Activated naive CD8-positive, alpha-beta T cell (primary cell): ENCODE results near the gene ABCD1.
"Not testable (repeated sequence)": the region's sequence is repeated elsewhere in the genome, so short reads cannot be mapped to it uniquely, and the experiment has no call there.

ENCODE experiments used
- H3K27ac Mint-ChIP-seq: one replicate; pipeline ENCODE4 v1.8.0; 2021; ENCODE audit warnings: mixed read lengths
- H3K27me3 Mint-ChIP-seq: one replicate; pipeline ENCODE4 v1.8.0; 2021; ENCODE audit warnings: mixed read lengths
- H3K36me3 Mint-ChIP-seq: one replicate; pipeline ENCODE4 v1.8.0; 2021; ENCODE audit warnings: mixed read lengths
- H3K4me1 Mint-ChIP-seq: one replicate; pipeline ENCODE4 v1.8.0; 2021; ENCODE audit warnings: low read depth, mixed read lengths
- H3K4me3 Mint-ChIP-seq: one replicate; pipeline ENCODE4 v1.8.0; 2021; ENCODE audit warnings: mild to moderate bottlenecking, mixed read lengths
- H3K9me3 Mint-ChIP-seq: one replicate; pipeline ENCODE4 v1.8.0; 2021; ENCODE audit warnings: low read depth, mixed read lengths

Gene ABCD1

DNA sequence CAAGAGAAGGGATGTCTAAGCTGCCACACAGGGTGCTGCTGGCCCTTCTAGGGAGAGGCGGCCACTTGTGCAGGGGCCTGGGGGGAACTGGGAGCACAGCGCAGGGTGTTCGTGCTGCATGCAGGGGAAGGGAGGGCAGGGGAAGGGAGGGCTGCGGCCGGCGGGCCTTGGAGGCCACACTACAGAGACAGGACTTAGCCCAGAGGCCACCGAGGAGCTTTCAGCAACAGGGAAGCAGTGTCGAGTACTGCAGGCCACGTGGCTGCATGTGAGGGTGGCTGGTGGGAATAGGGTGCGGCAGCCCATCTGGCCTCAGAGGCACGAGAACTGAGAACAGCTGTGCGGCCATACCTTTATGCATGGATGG lies 20.4 kb downstream of the ABCD1 start:
- peaks cover 13% of the 10 kb centered on the region for H3K4me1 Mint-ChIP-seq
- not testable (repeated sequence) for H3K27me3 Mint-ChIP-seq, H3K4me3 Mint-ChIP-seq, H3K9me3 Mint-ChIP-seq, H3K36me3 Mint-ChIP-seq, H3K27ac Mint-ChIP-seq

DNA sequence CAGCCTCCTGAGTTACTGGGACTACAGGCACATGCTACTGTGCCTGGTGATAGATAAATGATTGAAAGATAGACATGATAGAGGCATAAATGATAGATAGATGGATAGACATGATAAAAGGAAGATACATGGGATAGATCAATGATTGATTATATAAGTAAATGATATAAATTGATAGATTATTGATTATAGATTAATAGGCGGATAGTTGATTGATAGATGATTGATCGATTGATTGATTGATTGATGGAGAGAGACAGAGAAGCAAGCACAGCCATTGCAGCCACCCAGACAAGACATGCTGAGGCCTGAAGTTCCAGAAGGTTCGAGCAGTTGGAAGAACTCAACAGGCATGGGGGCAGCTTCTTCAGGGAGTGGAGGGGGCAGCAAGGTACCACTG lies 21.7 kb downstream of the ABCD1 start:
- H3K36me3 Mint-ChIP-seq: no peaks in the 10 kb centered on the region
- no peak overlapping the region for H3K4me3 Mint-ChIP-seq
- peaks cover 3% of the 10 kb centered on the region for H3K27me3 Mint-ChIP-seq
- peaks cover 5% of the 10 kb centered on the region for H3K4me1 Mint-ChIP-seq
- no peak overlapping the region for H3K27ac Mint-ChIP-seq
- no peaks in the 10 kb centered on the region for H3K9me3 Mint-ChIP-seq

DNA sequence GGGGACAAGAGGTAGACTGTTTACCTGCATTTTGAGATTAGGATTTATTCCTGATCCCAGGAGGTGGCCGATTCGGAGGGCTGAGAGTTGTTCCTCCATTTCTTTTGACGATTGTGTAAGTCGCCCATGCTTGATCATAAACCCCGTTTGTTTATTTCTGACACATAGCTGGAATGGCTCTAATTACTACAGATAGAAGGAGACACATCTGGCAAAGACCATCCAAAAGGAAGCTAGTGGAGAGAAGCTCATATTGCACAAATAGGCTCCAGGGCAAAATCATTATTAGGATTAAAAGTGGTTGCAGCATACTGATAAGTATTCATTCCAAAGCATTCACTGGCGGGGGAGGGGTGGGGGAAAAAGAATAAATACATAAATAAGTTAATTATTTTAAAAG lies 22.3 kb downstream of the ABCD1 start:
- not testable (repeated sequence) for H3K4me3 Mint-ChIP-seq, H3K36me3 Mint-ChIP-seq, H3K9me3 Mint-ChIP-seq, H3K27ac Mint-ChIP-seq, H3K4me1 Mint-ChIP-seq, H3K27me3 Mint-ChIP-seq

DNA sequence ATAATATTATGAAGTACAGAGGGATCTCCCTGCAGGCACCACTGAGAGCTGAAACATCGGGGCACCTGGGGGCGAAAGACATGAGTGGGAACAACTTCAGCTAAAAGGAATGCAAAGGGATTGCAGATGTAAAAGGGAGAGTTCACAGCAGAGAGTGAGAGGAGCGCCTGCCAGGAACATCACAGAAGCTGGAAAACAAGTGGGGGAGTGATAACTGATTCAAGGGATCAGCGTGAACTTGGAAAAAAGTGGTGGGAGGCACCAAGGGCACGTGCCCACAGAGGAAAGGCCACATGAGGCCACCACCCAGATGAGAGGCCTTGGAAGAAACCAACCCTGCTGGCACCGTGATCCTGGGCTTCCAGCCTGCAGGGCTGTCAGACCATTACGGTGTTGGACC lies 24.4 kb downstream of the ABCD1 start:
- H3K36me3 Mint-ChIP-seq, H3K4me1 Mint-ChIP-seq, H3K4me3 Mint-ChIP-seq, H3K9me3 Mint-ChIP-seq, H3K27ac Mint-ChIP-seq, H3K27me3 Mint-ChIP-seq: not testable (repeated sequence)

DNA sequence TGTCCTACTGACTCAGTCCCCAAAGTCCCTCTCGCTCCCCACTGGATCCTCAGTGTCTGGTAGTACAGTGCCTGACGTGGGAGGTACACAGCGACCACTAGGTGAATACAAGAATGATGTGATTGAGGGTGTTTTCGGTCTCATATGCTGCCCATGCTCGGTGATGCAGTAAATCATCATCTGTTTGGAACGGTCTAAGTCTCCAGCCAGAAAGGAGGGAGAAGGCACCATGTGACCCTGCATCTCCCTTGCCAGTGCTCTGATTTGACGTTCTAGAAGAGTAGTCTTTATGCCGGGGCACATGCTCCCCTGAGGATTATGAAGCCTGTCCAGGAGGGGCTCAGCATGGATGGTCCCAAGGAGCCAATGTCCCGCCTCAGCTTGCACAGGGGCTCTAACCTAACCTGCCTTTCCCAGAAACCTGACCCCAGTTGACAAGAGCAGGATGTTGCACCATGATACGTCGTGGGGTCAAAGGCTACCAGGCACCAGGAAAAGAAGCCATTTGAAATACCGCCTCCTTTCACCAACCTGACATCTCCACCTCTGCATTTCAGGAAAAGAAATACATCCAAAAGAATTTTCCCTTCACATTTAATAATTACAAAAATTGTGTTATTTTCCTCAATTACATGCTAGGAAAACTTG lies 25.6 kb downstream of the ABCD1 start:
- Mint-ChIP-seq H3K9me3 (no peaks in the 10 kb centered on the region), H3K4me3 (no peak overlapping the region), H3K27ac (no peak overlapping the region), H3K4me1 (no peaks in the 10 kb centered on the region), H3K36me3 (no peaks in the 10 kb centered on the region), H3K27me3 (peaks cover 3% of the 10 kb centered on the region)

DNA sequence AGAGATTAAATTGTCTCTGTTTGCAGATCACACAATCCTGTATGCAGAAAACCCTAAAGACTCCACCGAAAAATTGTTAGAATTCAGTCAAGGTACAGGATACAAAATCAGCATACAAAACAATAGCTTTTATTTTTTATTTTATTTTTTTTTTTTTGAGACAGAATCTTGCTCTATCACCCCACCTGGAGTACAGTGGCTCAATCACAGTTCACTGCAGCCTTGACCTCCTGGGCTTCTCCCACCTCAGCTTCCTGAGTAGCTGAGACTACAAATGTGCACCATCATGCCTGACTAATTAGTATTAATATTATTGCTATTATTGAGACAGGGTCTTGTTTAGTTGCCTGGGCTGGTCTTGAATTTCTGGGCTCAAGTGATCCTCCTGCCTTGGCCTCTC lies 30.5 kb downstream of the ABCD1 start:
- Mint-ChIP-seq H3K27ac (no peak overlapping the region), H3K4me3 (no peak overlapping the region), H3K4me1 (no peaks in the 10 kb centered on the region), H3K9me3 (no peaks in the 10 kb centered on the region), H3K36me3 (no peaks in the 10 kb centered on the region), H3K27me3 (no peaks in the 10 kb centered on the region)

DNA sequence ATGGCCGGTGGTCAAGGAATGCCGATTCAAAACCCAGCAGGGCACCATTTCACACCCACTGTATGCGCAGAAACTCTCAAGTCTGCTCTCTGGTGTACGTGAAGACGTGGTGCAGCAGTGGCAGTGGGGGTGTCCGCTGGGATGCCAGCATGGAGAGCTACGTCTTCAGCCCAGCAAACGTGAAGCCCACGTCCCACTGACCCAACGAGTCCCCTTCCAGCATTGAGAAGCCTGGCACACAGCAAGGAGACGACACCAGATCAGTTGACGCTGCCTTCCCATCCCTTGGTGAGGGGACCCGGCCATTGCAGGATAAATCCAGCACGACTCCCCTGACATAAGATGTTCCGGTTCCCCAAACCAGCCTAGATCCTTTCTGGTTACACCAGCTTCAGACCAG lies 37.2 kb downstream of the ABCD1 start:
- no peak overlapping the region for H3K27ac Mint-ChIP-seq
- H3K36me3 Mint-ChIP-seq: no peaks in the 10 kb centered on the region
- no peak overlapping the region for H3K4me3 Mint-ChIP-seq
- no peaks in the 10 kb centered on the region for H3K9me3 Mint-ChIP-seq
- H3K4me1 Mint-ChIP-seq: peaks cover 10% of the 10 kb centered on the region
- no peaks in the 10 kb centered on the region for H3K27me3 Mint-ChIP-seq

DNA sequence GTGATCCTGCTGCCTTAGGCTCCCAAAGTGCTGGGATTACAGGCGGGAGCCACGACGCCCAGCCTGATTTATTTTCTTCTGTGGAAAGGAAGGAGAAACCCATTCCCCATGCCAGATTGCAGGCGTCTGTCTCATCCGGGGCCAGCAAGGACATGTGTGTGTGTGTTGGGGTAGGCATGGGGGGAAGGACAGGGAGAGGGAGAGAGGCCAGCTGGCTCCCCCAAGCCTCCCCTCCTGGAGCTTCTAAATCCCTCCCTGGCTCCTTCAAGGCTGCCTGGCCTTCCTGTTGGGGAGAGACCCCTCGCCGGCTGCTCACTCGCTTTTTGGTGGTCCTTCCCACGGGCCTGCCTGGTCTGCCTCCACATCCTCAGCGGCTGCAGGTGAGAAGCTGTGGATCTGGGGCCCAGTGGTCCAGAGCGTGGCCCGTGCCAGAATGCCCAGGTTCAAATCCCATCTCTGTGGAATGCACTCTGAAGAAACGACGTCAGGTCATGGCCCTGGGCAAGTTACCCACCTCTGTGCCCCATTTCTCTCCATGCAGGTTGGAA lies 38.0 kb downstream of the ABCD1 start:
- Mint-ChIP-seq H3K36me3 (no peaks in the 10 kb centered on the region), H3K4me1 (peaks cover 10% of the 10 kb centered on the region), H3K27ac (no peak overlapping the region), H3K4me3 (no peak overlapping the region), H3K9me3 (no peaks in the 10 kb centered on the region), H3K27me3 (no peaks in the 10 kb centered on the region)

DNA sequence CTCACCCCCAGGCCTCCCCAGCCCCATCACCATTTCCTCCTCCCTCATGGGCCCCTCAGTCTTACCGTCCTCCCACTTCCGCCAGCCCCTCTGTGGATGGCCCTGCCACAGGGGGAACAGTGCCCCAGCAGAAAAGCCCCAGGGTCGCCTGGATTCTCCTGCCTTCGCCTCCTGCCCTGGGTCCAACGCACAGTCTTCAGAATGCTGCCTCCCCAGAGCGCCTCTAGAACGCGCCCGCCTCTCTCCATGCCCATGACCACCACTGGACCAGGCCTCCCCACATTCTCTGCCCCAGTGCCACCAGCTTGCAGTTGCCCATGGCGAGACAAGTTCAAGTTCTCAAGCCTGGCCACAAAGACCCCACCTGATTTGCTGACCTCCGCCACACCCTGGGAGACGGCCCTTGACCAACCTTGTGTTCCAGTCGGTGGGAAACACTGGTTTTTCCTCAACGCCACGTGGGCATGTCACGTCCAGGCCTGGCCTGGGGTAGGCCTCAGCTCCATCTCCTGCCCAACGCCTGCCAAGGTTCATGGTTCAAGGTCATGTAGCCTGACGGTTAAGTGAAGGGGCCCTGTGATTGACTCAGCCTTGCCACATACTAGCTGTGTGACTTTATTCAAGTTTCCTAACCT lies 38.8 kb downstream of the ABCD1 start:
- no peak overlapping the region for H3K4me3 Mint-ChIP-seq
- no peaks in the 10 kb centered on the region for H3K27me3 Mint-ChIP-seq
- peaks cover 14% of the 10 kb centered on the region for H3K4me1 Mint-ChIP-seq
- H3K9me3 Mint-ChIP-seq: no peaks in the 10 kb centered on the region
- H3K36me3 Mint-ChIP-seq: no peaks in the 10 kb centered on the region
- H3K27ac Mint-ChIP-seq: no peak overlapping the region

DNA sequence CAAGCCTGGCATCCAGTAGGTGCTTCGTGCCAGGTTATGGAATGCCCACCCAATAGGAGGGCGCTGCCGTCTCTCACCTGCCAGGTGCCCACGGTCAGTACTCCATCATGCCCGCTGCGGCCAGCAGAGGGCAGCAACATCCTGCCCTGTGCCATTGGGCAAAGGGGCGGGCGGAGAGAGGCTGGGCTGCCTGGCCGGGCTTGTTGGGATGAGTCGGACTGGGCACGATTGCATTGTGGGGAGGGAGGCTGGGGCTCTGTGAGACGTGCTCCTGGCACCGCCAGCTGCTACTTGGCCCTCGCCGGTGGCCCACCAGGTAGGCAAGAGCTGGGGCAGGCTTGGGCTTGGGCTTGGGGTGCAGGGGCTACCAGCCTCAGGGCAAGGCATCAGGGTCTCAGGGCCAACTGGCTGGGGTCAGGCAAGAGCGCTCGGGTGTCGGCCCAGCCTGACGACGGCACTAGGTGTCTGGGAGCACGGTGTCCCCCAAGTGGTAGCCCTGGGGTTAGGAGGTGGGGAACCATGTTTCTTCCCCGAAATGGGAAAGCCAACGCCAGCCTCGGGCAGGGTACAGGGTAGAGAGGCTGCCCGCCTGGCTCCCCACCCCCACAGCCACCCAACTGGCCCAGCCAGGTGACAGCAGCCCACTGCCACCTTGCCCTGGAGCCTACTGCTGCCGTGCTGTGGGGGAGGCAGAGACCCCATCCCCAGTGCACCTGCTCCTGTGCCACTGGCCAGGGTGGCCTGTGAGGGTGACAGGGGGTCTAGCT lies 39.5 kb downstream of the ABCD1 start, which contains the start of gene PLXNB3:
Gene PLXNB3 (plus strand): TSS at position 261 of the 767 bp plus-strand sequence. CDS start 1,287 bp downstream, outside the sequence.
- Mint-ChIP-seq H3K4me1 (peaks cover 14% of the 10 kb centered on the region), H3K36me3 (no peaks in the 10 kb centered on the region), H3K4me3 (peak within 1 kb of the TSS; percentile 35), H3K27me3 (no peaks in the 10 kb centered on the region), H3K27ac (no peak within 1 kb of the TSS), H3K9me3 (no peaks in the 10 kb centered on the region)

DNA sequence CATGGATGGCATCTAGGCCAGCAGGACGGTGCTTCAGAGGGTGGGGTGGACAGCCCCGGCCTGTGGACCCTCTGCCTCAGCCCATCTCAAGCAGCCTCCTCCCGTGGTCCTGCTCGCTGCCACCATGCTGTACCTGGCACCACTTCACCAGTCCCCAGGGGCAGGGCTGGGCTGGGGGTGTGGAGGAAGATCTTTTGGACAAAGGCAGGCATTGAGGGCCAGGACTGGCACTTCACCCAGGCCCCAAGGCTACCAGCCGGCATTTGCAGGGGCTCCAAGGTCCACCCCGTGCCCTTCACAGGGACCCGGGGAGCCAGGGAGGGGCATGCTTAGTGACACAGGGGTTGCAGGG lies 40.1 kb downstream of the ABCD1 start:
- no peaks in the 10 kb centered on the region for H3K27me3 Mint-ChIP-seq
- peaks cover 14% of the 10 kb centered on the region for H3K4me1 Mint-ChIP-seq
- H3K4me3 Mint-ChIP-seq: no peak overlapping the region

DNA sequence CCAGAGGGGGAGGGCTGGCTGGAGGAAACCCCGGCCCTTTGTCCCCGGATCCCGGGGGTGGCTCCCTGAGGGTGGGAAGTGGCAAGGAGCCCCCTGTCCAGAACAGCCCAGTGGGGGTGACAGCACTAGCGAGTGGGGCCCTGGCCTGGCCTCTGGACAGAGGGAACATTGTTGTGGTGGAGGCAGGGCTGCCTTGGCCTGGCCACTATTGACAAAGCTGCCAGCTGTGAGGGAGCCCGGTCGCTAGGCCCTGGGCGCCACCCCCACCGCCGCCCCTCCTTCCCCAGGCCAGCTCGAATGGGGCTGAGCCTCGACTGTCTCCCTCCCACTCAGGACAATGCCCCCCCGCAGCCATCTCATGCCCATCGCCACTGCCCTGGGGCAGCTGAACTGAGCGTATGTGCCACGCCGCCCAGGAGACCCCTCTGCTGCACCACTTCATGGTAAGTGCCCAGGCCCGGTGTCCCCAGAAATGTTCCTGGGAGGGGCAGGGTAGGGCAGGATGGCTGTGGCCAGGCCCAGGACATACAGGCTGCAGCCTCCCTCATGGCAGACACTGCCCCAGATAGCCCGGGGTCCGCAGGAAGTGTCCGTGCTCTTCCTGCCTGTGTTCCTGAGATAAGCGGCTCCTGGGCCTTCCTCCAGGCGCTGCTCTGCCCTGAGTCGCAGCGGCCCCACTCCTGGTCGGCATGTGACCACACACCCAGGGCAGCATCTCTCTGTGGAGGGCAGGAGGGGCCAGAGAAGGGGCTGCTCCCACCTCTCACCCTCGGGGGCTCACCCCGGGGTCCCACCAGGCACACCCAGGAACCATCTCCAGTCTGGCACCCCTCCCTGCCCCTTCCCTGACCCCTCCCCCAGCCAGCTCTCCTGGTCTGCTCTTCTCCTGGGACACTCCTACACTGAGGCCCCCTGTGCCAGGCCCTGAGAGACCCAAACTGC lies 40.8 kb downstream of the ABCD1 start:
- Mint-ChIP-seq H3K27ac (no peak overlapping the region), H3K9me3 (no peaks in the 10 kb centered on the region), H3K4me1 (peaks cover 14% of the 10 kb centered on the region), H3K27me3 (no peaks in the 10 kb centered on the region), H3K36me3 (no peaks in the 10 kb centered on the region), H3K4me3 (no peak overlapping the region)

More for the DNA sequence above, 40.1 kb downstream of the ABCD1 start:
- Mint-ChIP-seq H3K36me3 (no peaks in the 10 kb centered on the region), H3K9me3 (no peaks in the 10 kb centered on the region), H3K27ac (no peak overlapping the region)

DNA sequence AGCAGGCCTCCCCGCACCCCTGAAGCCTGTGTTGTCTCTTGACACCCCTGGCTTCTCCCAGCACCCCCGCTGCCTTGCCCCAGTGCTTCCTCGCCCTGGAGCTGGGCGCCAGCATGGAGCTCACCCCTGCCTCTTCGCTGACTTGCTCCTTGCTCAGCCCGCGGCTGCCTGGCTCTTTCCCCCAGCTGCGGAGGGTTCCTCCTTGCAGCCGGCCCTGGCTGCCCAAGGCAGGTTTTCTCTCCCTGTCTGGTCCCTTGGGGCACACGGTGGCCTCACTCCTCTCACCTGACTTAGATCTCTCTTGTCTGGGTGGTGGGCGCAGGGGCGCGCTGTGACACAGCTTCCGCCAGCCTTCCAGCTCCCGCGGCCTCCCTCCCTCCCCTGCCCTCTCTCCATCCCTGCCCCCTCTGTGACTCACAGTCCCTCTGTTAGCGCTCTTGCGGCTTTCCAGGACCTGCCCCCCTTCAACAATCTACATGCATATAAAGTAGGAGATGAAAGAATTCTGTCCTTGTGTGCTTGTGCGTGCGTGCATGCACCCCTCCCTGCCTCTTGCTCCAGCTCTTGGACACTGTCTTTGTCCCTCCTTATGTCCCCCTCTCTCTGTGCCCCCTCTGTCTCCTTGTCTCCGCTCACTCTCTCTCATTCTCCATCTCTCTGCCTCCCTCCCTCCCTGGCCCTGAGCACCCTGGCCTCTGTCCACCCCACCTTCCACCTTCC lies 41.6 kb downstream of the ABCD1 start:
- peaks cover 14% of the 10 kb centered on the region for H3K4me1 Mint-ChIP-seq
- no peaks in the 10 kb centered on the region for H3K36me3 Mint-ChIP-seq
- no peaks in the 10 kb centered on the region for H3K27me3 Mint-ChIP-seq
- H3K27ac Mint-ChIP-seq: peak overlapping the region; percentile 78
- H3K4me3 Mint-ChIP-seq: peak overlapping the region; percentile 73
- no peaks in the 10 kb centered on the region for H3K9me3 Mint-ChIP-seq
